ENCODE measurements around the gene GLT8D2. TPM values are rescaled to one million over a fixed set of nuclear protein-coding genes. Genes with fewer than 3 reads are reported as not detected.

The GLT8D2 gene
- total and polyA plus RNA-seq, 2 of the 13 experiments (the other 11 are each of a cell fraction or from before 2014, with no cell fraction given): not detected

- TF ChIP-seq, protein P1, sequence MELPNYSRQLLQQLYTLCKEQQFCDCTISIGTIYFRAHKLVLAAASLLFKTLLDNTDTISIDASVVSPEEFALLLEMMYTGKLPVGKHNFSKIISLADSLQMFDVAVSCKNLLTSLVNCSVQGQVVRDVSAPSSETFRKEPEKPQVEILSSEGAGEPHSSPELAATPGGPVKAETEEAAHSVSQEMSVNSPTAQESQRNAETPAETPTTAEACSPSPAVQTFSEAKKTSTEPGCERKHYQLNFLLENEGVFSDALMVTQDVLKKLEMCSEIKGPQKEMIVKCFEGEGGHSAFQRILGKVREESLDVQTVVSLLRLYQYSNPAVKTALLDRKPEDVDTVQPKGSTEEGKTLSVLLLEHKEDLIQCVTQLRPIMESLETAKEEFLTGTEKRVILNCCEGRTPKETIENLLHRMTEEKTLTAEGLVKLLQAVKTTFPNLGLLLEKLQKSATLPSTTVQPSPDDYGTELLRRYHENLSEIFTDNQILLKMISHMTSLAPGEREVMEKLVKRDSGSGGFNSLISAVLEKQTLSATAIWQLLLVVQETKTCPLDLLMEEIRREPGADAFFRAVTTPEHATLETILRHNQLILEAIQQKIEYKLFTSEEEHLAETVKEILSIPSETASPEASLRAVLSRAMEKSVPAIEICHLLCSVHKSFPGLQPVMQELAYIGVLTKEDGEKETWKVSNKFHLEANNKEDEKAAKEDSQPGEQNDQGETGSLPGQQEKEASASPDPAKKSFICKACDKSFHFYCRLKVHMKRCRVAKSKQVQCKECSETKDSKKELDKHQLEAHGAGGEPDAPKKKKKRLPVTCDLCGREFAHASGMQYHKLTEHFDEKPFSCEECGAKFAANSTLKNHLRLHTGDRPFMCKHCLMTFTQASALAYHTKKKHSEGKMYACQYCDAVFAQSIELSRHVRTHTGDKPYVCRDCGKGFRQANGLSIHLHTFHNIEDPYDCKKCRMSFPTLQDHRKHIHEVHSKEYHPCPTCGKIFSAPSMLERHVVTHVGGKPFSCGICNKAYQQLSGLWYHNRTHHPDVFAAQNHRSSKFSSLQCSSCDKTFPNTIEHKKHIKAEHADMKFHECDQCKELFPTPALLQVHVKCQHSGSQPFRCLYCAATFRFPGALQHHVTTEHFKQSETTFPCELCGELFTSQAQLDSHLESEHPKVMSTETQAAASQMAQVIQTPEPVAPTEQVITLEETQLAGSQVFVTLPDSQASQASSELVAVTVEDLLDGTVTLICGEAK (IDR thresholded peaks at IDR 0.05): no peak
- TF ChIP-seq, protein P1 (CRISPR knock-in tag; IDR thresholded peaks at IDR 0.05): no peak
These were observed 87.5 kb downstream of the GLT8D2 start (continued) for GRCh38 chr12:103962493-103962892.

DNA sequence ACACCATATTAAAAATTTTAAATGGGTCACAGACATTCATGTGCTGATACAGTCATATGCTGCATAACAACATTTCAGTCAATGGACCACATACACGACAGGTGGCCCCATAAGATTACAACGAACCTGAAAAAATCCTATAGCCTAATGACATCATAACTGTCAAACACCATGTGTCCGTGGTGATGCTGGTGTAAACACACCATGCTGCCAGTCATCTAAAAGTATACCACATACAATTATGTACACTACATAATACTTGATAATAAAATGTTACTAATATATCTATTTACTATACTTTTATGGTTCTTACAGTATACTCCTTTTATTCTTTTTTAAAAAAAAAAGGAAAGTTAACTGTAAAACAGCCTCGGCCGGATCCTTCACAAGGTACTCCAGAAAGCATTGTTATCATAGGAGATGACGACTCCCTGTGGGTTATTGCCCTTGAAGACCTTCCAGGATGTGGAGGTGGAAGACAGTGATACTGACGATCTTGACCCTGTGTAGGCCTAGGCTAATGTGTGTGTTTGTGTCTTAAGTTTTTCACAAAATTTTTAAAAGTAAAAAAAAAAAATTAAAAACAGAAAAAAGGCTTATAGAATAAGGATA lies 89.3 kb downstream of the GLT8D2 start:
- Histone ChIP-seq H3K27me3 (ENCODE audit: control insufficient read depth in 1 of 2, insufficient read depth in 2 of 2, low read length in 2 of 2) (no peaks in the 10 kb centered on the region; a peak in 1 of 5 replicates), H3K27ac (ENCODE audit: extremely low read length, insufficient read depth, low read length) (no peak overlapping the region), H3K4me3 (replicated peaks in 1 of 3; ENCODE audit: insufficient read depth in 1 of 3, low read depth in 2 of 3, low read length in 3 of 3) (no peak overlapping the region), H3K9ac (ENCODE audit: insufficient read depth, low read depth, low read length) (no peak overlapping the region), H3K4me1 (ENCODE audit: insufficient read depth, low read length) (peaks cover 47% of the 10 kb centered on the region), H4K20me1 (ENCODE audit: insufficient read depth, low read length) (no peaks in the 10 kb centered on the region), H3K4me2 (ENCODE audit: low read depth, low read length) (no peak overlapping the region), H3K36me3 (replicated peaks in 1 of 2; ENCODE audit: control insufficient read depth in 1 of 2, insufficient read depth in 2 of 2, low read length in 2 of 2) (no peaks in the 10 kb centered on the region), H2AFZ (ENCODE audit: low read length) (no peak overlapping the region), H3K9me3 (ENCODE audit: low read length) (no peaks in the 10 kb centered on the region), H3K79me2 (ENCODE audit: insufficient read depth, low read length) (peaks cover 30% of the 10 kb centered on the region)
- WGBS (ENCODE audit: low lambda C conversion rate): 65% methylated on average over 7 of the region's 7 CpGs
- FAIRE-seq: no peak
- DNase-seq (ENCODE audit: low spot score): no peak
- BruUV-seq (replicated peaks): no TSS peak
- in situ Hi-C loops (cut with HindIII; ENCODE audit: extremely low pct_ligation_motif_present, low pct_unique_long_range_greater_than_20kb) (no loop called here), intact Hi-C loops (cut with micrococcal nuclease; ENCODE audit: unreplicated experiment) (loop anchor here (10.0 kb wide), 1 partner anchor 174 kb away; the partner anchor contains the start of gene NFYB)
- ChIA-PET POLR2A (interaction anchor here (3.3 kb wide), 1 partner anchor 31 kb away, joined by 18 read pairs; the partner anchor contains the start of gene HSP90B1), CTCF (ENCODE audit: low intra/inter-chr PET ratio, low total read pairs) (no interaction called here)
- ATAC-seq: no peak
- TF ChIP-seq YEATS4 (CRISPR knock-in tag; IDR thresholded peaks at IDR 0.05; ENCODE audit: borderline replicate concordance) (no peak), MAX (IDR thresholded peaks at IDR 0.05) (no peak), ATF7 (IDR thresholded peaks at IDR 0.05) (0 out of 2 replicates have a peak, but pooled peaks have one; percentile 3), ATF7 (CRISPR knock-in tag; IDR thresholded peaks at IDR 0.05) (no peak), YEATS2 (CRISPR knock-in tag; IDR thresholded peaks at IDR 0.05; ENCODE audit: borderline replicate concordance) (no peak)
- TF ChIP-seq, protein P2, sequence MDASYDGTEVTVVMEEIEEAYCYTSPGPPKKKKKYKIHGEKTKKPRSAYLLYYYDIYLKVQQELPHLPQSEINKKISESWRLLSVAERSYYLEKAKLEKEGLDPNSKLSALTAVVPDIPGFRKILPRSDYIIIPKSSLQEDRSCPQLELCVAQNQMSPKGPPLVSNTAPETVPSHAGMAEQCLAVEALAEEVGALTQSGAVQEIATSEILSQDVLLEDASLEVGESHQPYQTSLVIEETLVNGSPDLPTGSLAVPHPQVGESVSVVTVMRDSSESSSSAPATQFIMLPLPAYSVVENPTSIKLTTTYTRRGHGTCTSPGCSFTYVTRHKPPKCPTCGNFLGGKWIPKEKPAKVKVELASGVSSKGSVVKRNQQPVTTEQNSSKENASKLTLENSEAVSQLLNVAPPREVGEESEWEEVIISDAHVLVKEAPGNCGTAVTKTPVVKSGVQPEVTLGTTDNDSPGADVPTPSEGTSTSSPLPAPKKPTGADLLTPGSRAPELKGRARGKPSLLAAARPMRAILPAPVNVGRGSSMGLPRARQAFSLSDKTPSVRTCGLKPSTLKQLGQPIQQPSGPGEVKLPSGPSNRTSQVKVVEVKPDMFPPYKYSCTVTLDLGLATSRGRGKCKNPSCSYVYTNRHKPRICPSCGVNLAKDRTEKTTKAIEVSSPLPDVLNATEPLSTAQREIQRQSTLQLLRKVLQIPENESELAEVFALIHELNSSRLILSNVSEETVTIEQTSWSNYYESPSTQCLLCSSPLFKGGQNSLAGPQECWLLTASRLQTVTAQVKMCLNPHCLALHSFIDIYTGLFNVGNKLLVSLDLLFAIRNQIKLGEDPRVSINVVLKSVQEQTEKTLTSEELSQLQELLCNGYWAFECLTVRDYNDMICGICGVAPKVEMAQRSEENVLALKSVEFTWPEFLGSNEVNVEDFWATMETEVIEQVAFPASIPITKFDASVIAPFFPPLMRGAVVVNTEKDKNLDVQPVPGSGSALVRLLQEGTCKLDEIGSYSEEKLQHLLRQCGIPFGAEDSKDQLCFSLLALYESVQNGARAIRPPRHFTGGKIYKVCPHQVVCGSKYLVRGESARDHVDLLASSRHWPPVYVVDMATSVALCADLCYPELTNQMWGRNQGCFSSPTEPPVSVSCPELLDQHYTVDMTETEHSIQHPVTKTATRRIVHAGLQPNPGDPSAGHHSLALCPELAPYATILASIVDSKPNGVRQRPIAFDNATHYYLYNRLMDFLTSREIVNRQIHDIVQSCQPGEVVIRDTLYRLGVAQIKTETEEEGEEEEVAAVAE (CRISPR knock-in tag; IDR thresholded peaks at IDR 0.05; ENCODE audit: borderline replicate concordance): no peak
